NCI-H1417 (cell line): ENCODE data around the gene DCC.

Experiments used
- DNase-seq, 3 experiments: peaks; one replicate each; lab custom pipeline; 2025; lab: John Stamatoyannopoulos, UW

Gene DCC

DNA sequence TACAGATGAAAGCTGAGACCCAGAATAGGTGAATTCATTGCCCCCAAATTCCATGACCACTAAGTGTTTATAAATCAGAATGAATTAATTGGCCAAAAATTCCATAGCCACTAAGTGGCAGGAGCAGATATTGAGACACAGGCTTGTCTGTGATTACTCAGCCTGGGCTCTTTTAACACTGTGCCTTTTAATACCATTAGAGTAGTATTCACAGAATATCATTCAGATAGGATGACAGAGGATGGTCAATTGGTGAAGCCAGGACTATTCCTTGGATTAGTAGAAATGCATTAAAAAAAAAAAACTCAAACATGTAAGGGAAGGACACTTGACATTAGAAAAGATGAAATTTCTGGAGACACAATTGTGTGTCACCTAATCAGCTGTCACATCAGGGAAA, 698.6 kb downstream of the DCC start:
- DNase-seq, result no peak

DNA sequence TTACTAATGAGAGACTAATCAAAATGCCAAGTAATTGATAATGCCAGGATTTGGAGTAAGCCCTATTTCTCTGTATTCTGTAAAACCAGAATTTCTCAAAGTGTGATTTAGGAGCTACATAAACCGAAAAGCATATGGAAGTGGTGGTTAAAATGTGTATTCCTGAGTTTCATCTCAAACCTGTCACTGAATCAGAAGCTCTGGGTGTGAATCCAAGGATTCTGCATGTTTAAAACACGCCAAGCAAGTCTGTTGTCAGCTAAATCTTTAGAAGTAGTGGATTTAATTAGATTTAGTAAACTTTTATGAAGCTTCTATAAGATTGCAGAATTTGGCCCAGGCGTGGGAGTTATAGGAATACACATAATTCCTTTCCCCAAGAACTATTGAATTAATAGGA, 700.3 kb downstream of the DCC start:
- DNase-seq, result no peak

DNA sequence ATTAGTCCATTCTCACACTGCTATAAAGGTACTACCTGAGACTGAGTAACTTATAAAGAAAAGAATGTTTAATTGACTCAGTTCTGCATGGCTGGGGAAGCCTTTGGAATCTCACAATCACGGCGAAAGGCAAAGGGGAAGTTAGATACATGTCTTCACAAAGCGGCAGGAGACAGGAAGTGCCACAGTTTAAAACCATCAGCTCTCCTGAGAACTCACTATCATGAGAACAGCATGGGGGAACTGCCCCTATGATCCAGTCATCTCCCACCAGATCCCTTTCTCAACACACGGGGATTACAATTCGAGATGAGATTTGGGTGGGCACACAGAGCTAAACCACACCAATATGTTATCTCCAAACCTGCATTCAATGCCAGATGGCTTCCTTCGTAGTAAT, 716.1 kb downstream of the DCC start:
- no peak for DNase-seq

DNA sequence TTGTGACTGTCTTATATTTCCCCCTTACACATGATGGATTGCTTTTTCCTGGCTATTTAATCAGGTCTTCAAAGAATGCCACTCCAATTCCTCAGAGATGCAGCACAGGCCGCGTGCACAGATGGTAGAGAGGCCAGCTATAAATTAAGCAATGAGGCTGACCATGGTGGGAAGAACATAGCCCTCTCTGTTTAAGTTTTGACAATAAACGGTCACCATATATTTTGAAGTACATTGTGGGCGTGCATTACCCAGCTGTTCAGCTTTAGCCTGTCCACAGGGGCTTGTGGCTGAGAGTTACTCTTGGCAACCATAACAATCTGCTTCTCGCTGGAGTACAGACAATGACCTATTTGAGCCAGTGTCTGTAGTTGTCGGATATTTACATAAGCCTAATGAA, 730.8 kb downstream of the DCC start:
- DNase-seq, result peak; percentile 42 to 87 (median 76)

DNA sequence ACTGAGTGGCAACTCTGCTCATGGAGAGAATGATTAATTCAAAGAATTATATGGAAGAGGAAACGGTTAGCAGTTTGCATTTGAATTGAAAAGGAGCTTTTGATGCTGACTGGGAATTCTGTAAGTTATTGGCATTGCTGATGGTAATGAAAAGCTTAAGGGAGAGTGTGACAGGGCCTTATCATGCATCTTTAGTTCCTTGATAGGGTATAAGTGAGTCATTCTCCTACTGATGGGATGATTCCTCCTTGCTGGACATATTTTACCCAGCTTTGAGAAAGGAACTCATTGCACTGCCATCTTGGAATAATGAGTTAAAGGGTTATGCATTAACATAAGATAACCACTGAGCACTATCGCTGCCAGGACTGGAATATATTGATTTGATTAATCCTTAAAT, 740.7 kb downstream of the DCC start:
- no peak for DNase-seq

DNA sequence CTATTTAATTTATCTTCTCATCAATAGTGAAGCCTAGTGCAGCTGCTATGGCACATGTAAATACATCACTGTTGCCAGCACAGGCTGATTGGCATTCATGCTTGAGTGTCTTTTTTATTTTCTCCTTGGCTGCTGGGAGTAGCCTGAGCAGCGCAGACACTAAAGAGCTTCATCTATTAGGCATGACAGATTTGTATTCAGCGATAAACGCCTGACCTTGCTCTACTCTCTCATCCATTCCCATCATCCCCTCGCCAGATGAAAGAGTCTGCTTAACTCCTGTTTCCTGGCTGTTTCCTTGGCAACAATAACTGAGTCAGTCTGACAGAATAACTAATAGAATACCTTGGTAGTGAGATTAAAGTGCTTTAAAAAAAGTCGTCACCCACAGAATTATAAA, 753.6 kb downstream of the DCC start:
- peak in 1 of 3 experiments; percentile 34 for DNase-seq

DNA sequence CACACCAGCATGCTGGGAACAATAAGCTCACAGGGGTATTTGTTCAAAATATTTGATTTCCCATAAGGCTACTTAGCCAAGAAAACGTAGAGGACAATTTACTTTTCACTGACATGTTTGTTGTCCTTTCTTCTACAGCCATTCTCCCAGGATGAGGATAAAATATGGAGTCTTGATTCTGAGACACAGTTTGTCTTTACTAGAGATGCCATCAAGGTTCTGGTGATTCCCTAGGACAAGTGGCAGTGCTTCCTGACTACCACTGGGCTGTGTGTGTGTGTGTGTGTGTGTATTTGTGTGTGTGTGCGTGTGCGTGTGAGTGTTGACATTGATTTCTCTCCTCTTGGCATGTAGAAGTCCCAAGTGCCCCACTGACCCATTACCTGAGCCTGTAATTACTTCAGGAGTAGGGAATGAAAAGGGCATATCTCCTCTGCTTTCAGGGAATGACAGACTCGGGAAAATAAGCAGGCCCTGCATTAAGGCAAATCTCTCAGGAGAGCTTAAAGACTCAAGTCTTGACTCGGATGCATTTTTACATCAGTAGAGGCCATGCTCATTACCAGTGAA, 761.6 kb downstream of the DCC start:
- DNase-seq, result no peak

DNA sequence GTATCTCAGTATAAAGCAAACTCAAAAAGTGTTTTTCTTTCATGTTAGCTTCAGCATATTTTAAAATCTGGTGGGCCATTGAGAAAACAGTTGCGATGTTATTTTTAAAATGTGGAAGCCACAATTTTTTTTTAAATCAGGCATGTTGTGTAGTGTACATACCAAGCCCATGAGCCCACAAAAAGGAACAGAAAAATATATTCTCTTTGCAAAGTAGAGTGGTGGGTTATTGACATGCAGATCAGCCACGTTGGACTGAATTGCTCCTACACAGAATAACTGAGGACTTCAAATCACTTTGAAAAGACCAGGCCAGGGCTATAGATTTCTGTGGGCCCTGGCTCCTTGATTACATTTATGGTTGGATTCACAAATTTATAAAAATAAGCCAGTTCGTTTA, 774.4 kb downstream of the DCC start:
- no peak for DNase-seq

DNA sequence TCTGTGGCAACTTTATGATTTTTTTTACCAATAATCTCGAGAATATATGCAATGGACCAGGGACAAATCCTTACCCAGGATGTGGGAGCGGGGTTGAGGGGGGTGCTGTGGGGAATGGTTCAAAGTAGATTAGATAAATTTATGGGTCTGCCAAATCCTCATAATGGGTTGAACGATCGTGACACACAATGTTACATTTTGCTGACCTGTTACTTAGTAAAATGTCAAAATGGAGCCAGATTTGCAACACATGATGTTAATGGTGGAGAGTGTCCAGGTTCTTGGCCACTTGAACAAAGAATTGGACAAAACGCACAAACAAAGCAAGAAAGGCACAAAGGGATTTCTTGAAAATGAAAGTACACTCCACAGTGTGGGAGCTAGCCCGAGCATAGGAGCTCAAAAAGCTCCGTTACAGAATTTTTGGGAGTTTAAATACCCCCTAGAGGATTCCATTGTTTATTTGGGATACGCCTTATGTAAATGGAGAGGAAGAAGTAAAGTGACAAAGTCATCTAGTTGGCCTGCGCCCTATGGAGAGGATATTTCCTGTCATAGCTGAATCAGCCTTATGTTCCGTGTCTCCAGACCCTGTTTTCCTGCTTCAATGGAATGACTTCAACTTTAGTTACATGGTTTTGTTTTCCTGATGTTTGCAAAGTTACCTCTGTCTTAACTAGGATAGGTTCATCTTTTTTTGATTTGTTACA, 776.0 kb downstream of the DCC start:
- no peak for DNase-seq

DNA sequence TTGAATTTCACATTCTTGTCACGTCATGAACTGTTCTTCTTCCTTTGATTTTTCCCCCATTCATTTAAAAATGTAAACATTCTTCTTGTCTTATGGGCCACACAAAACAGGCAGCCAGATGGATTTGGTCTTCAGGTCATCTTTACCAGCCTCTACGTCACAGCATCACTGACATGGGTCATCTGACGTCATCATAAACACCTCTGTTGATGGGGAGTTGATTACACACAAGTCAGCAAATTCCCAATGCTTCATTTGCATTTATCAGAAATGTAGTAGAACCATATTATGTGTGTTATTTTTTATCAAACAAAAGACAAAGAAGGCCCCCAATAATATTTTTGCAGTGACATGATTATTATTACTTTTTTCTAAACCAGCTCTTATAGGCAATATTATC, 777.9 kb downstream of the DCC start:
- no peak for DNase-seq

DNA sequence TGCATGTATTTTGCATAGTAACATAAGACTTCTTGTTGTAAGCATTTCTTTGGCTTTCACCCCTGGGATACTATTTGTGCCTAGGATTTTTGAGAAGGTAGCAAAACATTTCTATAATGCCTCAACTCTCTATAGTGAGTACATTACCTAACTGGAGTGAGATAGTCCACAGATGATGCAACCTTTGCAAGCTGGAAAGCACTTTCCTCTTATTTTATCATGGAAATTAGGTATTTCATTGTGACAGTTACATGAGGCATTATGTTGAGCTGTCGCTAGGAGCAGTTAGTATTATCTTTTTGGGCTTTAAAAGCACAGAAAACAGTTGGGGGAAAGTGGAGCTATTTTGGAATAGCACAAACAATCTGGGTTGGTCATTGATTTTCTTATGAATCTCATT, 786.2 kb downstream of the DCC start:
- no peak for DNase-seq

DNA sequence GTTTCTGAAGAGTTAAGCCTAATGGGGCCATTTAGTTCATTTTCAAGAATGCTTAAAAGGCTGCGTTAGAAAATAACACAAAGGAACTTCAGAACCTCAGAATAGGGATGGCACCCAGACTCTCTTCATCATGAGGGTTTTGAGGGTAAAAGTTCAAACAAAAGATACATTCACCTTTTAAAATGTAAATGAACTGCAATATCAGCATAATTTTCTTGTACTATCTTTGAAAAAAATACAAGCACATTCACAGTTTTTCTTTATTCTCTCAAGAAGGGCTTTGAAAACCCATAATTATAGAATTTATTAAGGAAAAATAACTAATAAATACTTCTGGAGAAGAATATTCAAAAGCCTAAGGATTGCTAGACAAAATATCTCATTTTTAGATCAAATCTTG, 791.0 kb downstream of the DCC start:
- DNase-seq, result no peak

DNA sequence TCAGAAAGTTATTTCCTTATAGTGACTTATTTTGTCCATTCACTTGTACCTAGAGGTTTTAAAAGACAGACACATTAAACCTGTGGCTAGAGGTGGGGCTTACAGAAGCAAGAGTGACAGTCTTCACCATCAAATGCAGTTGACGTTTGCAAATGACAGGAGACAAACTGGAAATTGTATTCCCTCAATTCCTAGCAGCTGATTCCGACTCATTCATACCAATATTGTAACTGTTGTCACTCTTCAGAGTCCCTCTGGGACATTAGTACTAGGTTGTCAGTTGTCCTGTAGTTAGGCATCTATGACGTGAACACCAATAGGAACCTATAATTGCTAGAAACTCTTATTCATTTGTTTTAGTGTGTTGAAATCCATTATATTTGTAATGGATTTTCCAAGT, 794.7 kb downstream of the DCC start:
- no peak for DNase-seq

DNA sequence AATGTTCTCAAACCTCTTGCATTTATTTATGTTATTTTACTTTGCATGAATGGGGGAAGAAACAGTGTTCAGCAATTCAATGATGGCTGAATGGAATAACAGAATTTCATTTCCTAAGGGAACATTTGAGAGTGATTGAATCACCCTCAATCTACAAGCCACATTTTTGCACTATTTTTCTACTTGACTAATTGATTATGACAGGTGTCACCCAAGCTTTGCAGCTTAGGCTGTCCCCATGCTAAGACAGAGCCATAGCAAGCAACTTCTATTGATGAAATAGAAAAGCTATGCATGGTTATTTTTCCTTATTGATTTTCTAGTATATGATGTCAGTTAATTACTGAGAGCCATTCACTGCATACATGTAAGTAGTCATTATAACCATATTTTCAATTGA, 795.7 kb downstream of the DCC start:
- no peak for DNase-seq

DNA sequence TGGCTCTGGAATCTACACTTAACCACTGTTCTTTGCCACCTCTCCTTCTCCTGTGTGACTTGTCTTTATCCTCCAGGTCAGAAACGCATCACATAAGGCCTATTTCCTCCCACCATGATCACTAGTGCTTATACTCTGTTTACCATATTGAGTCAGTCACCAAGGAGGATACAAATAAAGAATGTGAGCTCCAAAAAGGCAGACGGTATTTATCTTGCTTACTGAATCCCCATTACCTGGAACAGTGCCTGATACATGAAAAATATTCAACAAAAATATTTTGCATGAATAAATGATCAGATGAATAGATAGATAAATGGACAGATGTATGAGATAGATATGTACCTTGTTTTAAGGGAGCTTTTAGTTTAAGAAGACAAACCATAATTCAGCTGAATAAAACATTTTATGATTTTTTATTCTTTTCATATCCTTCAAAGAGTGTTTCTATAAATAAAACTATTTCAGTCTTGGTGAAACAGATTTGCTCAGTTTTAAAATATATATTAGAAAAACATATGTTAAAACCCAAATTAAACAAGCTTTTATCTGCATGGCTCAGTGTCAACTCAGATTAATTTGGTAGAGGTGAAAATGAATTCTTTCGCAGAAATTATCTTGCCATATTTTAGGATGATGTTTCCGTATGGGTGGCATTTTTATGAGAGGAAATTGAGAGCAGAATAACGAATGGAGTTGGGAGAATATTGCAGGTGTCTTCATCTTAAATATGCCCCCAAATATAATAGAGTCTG, 799.9 kb downstream of the DCC start:
- DNase-seq, result no peak

DNA sequence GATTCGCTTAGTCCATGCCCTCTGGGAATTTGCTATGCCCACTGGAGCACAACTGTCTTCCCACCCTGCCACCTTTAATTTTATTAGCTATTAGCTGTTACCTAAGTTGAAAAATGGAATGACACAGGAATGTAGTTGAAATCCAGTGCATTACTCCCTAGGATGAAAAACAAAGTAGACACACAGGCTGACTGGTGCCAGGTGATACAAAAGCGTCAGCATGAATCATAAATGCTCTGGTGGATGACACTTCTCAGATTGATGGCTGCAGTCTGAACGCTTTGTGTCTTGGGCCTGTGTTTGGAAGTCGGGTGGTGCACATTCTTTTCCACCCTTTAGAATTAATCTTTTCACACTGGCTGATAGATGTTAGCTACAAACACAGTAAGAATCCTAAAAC, 802.0 kb downstream of the DCC start:
- peak in 1 of 3 experiments; percentile 32 for DNase-seq

DNA sequence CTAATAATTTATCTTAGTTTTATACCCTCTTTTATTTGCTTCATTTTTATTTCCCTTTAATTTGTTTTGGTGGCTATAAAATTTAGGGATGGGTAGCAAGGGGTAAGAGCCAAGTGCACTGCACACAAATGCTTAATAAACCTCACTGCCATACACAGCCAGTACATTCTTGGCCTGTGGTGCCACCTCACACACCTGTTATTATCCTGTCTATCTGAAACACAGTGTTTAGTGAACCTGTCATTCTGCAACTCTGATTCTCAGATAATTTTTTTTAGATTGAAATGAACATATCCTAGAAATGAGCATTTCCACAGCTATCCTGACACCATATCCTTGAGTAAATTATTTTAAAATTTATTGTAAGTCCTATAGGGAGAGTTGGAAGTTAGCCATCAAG, 807.5 kb downstream of the DCC start:
- DNase-seq, result peak in 1 of 3 experiments; percentile 35

DNA sequence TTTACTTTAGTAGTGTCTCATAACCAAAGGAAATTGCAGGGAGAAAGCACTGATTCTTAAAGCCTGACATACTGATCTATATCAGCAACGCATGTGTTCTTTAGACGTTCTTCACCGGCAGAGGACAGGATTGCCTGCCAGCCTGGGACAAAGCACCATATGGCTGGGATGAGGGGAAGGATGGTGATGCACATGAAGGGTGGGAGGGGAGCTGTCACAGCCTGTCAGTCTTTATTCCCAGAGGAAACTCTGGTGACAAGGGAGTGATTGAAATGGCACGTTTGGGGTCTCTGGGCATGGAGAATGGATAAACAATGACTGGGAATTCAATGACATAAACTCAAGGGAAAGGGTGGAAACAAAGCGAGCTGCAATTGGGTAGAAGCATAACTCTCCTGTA, 808.1 kb downstream of the DCC start:
- DNase-seq, result no peak

DNA sequence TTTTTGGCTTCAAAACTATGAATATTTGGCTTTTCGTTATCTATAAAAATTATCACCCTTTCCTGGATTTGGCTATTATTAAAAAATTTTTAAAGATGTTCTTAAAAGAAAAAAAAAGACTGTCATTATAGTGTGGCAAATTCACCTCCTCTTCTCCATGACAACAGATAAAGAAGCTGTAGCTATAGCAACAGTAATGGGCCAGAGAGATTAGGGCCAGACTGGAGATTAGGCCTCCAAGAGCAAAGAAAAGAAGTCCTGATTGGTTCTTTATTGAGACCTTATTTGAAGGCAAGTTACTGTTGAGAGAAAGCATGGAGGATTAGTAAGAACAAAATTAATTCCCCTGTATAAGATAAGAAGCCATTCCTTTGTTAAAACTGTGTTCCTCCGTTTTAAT, 812.5 kb downstream of the DCC start:
- peak in 1 of 3 experiments; percentile 46 for DNase-seq

DNA sequence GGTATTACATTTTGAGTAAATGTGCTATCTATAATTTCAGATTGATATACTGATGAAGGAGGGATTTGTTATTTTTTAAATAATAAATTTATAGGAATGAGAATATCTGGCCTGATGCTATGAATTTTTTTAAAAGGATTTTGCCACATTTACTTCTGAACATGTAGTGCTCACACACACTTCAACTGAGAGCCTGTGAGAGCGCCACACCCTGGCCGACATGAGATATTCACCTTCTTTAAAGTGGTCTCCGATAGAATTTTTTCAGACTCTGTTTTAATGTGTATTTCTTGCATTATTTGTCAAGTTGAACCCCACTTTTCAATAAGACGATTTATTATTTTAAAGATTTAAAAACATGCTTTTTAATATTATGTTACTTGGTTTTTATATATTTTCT, 813.3 kb downstream of the DCC start:
- DNase-seq, result no peak

DNA sequence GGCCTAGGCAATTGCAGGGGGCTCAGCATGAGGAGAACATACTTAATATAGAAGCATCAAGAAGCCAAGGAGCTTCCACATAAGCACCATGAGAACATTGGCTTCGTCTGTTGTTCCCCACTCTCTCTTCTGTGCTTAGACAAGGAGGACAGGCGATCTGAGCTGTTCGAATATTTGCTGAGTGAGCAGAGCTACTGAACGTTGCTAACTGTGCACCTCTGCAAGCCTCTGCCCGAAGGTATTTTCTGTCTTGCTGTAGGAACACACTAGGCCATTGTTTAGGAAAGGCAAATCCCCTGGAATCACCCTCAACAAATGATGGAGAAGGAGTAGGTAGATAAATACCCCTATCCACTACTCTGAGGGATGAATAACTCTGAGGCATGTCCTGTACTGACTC, 813.8 kb downstream of the DCC start:
- DNase-seq, result no peak

DNA sequence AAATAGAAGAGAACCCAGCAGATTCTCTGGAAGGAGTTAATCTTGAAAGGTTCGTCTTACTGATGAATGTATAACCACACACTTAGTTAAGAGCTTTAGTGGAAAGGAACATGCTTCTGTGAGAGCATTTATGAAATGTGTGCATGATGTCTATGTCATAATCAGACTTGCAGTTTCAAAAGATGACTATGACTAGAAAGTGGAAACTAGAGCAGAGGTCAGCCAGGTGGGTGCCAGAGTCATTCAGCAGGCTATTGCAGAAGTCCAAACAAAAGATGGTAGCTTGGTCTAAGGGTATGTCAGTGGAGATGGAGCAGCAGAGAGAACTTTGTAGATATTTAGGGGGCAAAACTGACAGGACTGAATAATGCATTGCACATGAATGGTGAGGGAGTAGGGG, 825.8 kb downstream of the DCC start:
- DNase-seq, result no peak

DNA sequence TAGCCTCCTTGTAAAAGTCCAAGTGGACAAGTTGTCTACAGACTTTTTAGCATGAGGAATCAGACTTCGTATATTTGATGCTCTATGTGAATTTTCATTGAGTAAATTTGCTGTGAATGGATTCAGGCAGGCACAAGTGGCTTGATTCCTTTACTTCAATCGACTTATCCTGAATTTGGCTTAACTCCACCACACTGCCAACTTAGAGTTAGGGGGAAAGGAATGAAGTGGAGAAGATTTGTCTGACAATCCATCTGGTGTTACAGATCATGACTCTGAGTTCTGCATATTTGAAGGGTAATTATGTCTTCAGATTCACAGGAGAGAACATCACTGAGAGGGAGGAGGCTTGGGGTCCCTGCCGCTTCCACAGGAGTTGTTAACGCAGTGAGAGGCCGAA, 829.3 kb downstream of the DCC start:
- DNase-seq, result no peak
